Adrenal gland (tissue), 19 donors: ENCODE measurements around the gene PCDH20. TPM values are rescaled to one million over a fixed set of nuclear protein-coding genes. Genes with fewer than 3 reads are reported as not detected.

ENCODE experiments used
- DNase-seq, 7 donors: peaks; one replicate each; pipeline ENCODE4 v3.0.0-alpha.2; 2019 to 2020
- H3K27ac ChIP-seq, 5 donors: fragments of 200-600 bp; sonication (generic) in 4 of 5; 1 replicate in 3 of 5; 2 replicates in 2 of 5; pipeline versions ENCODE4 v1.5.1 to v1.8.0; 2016 to 2020; ENCODE audit warnings: mild to moderate bottlenecking in 1 of 5
- H3K27me3 ChIP-seq: fragments of 200-600 bp; 2 replicates; pipeline ENCODE4 v1.8.0; 2021
- H3K36me3 ChIP-seq, 2 donors: fragments of 200-600 bp; replicated peaks in 1 of 2; 1 replicate in 1 of 2; 2 replicates in 1 of 2; pipeline versions ENCODE4 v1.5.1 to v1.8.0; 2018 to 2022
- H3K4me1 ChIP-seq, 2 donors: fragments of 200-600 bp; replicated peaks in 1 of 2; 1 replicate in 1 of 2; 2 replicates in 1 of 2; pipeline versions ENCODE4 v1.5.1 to v1.8.0; 2018 to 2021
- H3K4me3 ChIP-seq, 4 donors: fragments of 200-600 bp; sonication (generic) in 3 of 4; one replicate each; pipeline ENCODE4 v1.5.1; 2016 to 2018
- H3K9me3 ChIP-seq, 3 donors: fragments of 200-600 bp; sonication (generic) in 1 of 3; replicated peaks in 1 of 3; 1 replicate in 2 of 3; 2 replicates in 1 of 3; pipeline versions ENCODE4 v1.5.1 to v1.8.0; 2016 to 2021
- CTCF ChIP-seq, 6 experiments: fragments of 450-650 bp in 4 of 6; fragments of 200-600 bp in 2 of 6; sonication (generic) in 1 of 6; IDR thresholded peaks; 1 replicate in 5 of 6; 2 replicates in 1 of 6; pipeline versions ENCODE4 v1.5.1 to v1.8.0; 2016 to 2021; ENCODE audit warnings: antibody characterized with exemption in 6 of 6, mild to moderate bottlenecking in 2 of 6, moderate library complexity in 1 of 6
- POLR2A ChIP-seq, 2 donors: fragments of 450-650 bp; IDR thresholded peaks; one replicate each; pipeline ENCODE4 v1.6.1; 2017; ENCODE audit warnings: antibody characterized with exemption in 2 of 2, mild to moderate bottlenecking in 2 of 2, moderate library complexity in 1 of 2
- WGBS, 4 donors: extraction: QIAGEN DNeasy Blood & Tissue Kit in 2 of 4; methylation state at CpG; one replicate each; pipeline versions ENCODE4 v1.1.5 to v1.1.7; 2013 to 2017; 5-methylcytosine and 5-hydroxymethylcytosine counted together
- intact Hi-C, 2 donors: fragments of 100-400 bp; cut with DNase I; formaldehyde crosslinking; loops; one replicate each; pipeline versions ENCODE4 v1.14.1 to v1.15.0; 2022 to 2023
- long read RNA-seq, 10 donors: library from polyadenylated mRNA in 3 of 10; unstranded in 2 of 10; stranded (forward) in 1 of 10; transcript quantifications; one replicate each; pipeline ENCODE4 v2.0.0 and lab custom pipeline, GENCODE V29; 2021 to 2026
- polyA plus RNA-seq, 3 donors: library from polyadenylated mRNA; stranded (reverse); fragments of 200-250 nt in 2 of 3; fragments of 350-450 nt in 1 of 3; fragmentation: Illumina TruSeq in 1 of 3; extraction: RNeasy Lipid Tissue Mini Kit (QIAGEN cat#74804) in 1 of 3; gene quantifications; one replicate each; pipeline ENCODE4 v1.2.3, GENCODE V29; 2013 to 2014
- total RNA-seq, 9 donors: library from RNA; depleted of rRNA in 4 of 9; stranded (reverse); fragments of >200 nt in 4 of 9; fragments of 120-200 nt in 1 of 9; fragmentation: NEBNext Ultra II Directional in 1 of 9; extraction: Animal tissue kit (Norgen Biotek cat#: 25700) in 1 of 9; gene quantifications; one replicate each; pipeline versions ENCODE4 v1.1.0 to v1.2.4, GENCODE V29; 2013 to 2023
- donor health status: healthy with polysubstance abuse.
- donor health status: Bipolar disorder and iron deficiency.
- donor health status: DM: yes; HTN: yes; CAD: no.
- donor health status: DM: no; HTN: no; CAD: no.
- donor health status: DM: no; HTN: no; CAD: no.
- donor health status: DM: yes; HTN: yes; CAD: no.

The PCDH20 gene
- 1 to 10 TPM in 3 of 9 donors, under 1 TPM in 5, not detected in 1; 0.04 to 2.3 (median 0.60) TPM for total RNA-seq
- polyA plus RNA-seq = 1 to 10 TPM in 1 of 3 donors, under 1 TPM in 2; 0.10 to 1.6 (median 0.24) TPM
- long read RNA-seq, donor 1 = 0 reads
- long read RNA-seq, donor 2 = 0 reads
- long read RNA-seq, donor 3 = 0 reads
- long read RNA-seq, donor 4 = 0 reads
- long read RNA-seq, donor 5, full-length matches to known transcripts = 1 of 1 reads
- long read RNA-seq, donor 5, partial matches to known transcripts = 0 of 1 reads
- long read RNA-seq, donor 5, other reads (novel, unspliced or antisense) = 0 of 1 reads
- long read RNA-seq, donor 6, full-length matches to known transcripts = 2 of 2 reads
- long read RNA-seq, donor 6, partial matches to known transcripts = 0 of 2 reads
- long read RNA-seq, donor 6, other reads (novel, unspliced or antisense) = 0 of 2 reads
- long read RNA-seq, donor 7 = 0 reads
- long read RNA-seq, donor 8 = 0 reads
- long read RNA-seq, donor 9 = 0 reads
- long read RNA-seq, donor 10 = 0 reads

DNA sequence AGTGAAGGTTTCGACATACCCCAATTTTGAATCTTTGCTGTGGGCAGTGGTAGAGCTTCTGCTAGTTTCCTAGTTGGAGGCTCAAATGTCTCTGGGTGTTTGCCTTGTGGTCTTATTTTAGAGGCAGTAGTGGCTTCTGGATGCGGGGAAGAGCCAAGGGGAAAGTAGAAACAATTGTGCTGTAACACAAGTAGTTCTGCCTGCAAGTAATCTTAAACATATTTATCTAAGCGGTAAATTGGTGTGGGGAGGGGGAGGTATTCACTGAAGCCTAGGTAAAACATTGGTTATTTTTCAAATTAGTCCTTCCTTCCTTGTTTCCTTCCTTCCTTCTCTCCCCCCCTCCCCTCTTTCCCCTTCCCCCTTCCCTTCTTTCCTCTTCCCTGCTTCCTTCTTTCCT lies at the start of gene PCDH20:
TSS of gene PCDH20 (minus strand) at position 101 of the 400 bp plus-strand sequence. CDS start 691 bp downstream, outside the sequence.
- no peak for DNase-seq
- 39 to 48% (median 46%) methylated on average over 3 of the region's 3 CpGs for WGBS, 4 donors
- peaks cover 3% of the 10 kb centered on the region for H3K27me3 ChIP-seq
- H3K9me3 ChIP-seq = no peaks in the 10 kb centered on the region
- TF ChIP-seq CTCF (IDR thresholded peaks at IDR 0.05) = no peak
- no peak for TF ChIP-seq POLR2A (IDR thresholded peaks at IDR 0.05)
- H3K4me1 ChIP-seq = no peaks in the 10 kb centered on the region
- intact Hi-C loops = loop anchor here in 1 of 2 donors (10.0 kb wide), 1 partner anchor 761 kb away; no protein-coding TSS in a partner anchor
- H3K4me3 ChIP-seq = peak within 1 kb of the TSS in 1 of 4 donors; percentile 23
- H3K27ac ChIP-seq = no peak within 1 kb of the TSS
- H3K36me3 ChIP-seq = no peaks in the 10 kb centered on the region

GRCh38 chr13:61463024-61463423 lies 47.4 kb upstream of the PCDH20 start:
- H3K27ac ChIP-seq = no peak overlapping the region
- 40 to 73% (median 67%) methylated on average over 1 of the region's 1 CpG for WGBS, 4 donors
- no peaks in the 10 kb centered on the region for H3K9me3 ChIP-seq
- no peaks in the 10 kb centered on the region for H3K36me3 ChIP-seq
- TF ChIP-seq CTCF (IDR thresholded peaks at IDR 0.05) (no peak), POLR2A (IDR thresholded peaks at IDR 0.05) (no peak)
- no peaks in the 10 kb centered on the region for H3K27me3 ChIP-seq
- no peaks in the 10 kb centered on the region for H3K4me1 ChIP-seq
- DNase-seq = no peak
- H3K4me3 ChIP-seq = no peak overlapping the region
- intact Hi-C loops = no loop called here

DNA sequence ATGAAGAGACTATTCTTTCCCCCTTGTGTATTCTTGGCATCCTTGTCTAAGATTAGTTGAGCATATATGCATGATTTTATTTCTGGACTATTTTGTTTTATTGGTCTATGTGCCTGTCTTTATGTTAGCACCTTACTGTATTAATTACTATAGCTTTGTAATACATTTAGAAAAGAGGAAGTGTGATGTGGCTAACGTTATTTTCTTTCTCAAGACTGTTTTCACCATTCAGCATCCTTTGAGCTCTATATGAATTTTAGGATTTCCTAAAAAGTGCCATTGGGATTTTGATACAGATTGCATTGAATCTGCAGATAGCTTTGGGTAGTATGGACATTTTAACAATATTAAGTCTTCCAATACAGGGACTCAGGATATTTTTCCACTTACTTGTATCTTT lies 37.5 kb upstream of the PCDH20 start:
- TF ChIP-seq CTCF (IDR thresholded peaks at IDR 0.05) (no peak), POLR2A (IDR thresholded peaks at IDR 0.05) (no peak)

GRCh38 chr13:61432029-61432428 lies 16.4 kb upstream of the PCDH20 start:
- H3K9me3 ChIP-seq = no peaks in the 10 kb centered on the region
- H3K36me3 ChIP-seq = no peaks in the 10 kb centered on the region
- no peak overlapping the region for H3K4me3 ChIP-seq
- H3K4me1 ChIP-seq = no peaks in the 10 kb centered on the region
- no peaks in the 10 kb centered on the region for H3K27me3 ChIP-seq
- DNase-seq = no peak
- no peak overlapping the region for H3K27ac ChIP-seq
- TF ChIP-seq CTCF (IDR thresholded peaks at IDR 0.05) = no peak
- no peak for TF ChIP-seq POLR2A (IDR thresholded peaks at IDR 0.05)
- WGBS, 4 donors = 62 to 75% (median 72%) methylated on average over 1 of the region's 1 CpG
- intact Hi-C loops = no loop called here

More for the DNA sequence above, 37.5 kb upstream of the PCDH20 start:
- no peak for DNase-seq
- H3K9me3 ChIP-seq = no peaks in the 10 kb centered on the region
- no peak overlapping the region for H3K27ac ChIP-seq
- no peaks in the 10 kb centered on the region for H3K4me1 ChIP-seq
- WGBS, 4 donors = 38 to 64% (median 45%) methylated on average over 1 of the region's 1 CpG
- intact Hi-C loops = no loop called here
- no peaks in the 10 kb centered on the region for H3K27me3 ChIP-seq
- no peaks in the 10 kb centered on the region for H3K36me3 ChIP-seq
- no peak overlapping the region for H3K4me3 ChIP-seq
